Breast epithelium (tissue), 3 donors: Measurements from ENCODE around the gene MAP6.

Experiments used
- POLR2A ChIP-seq: fragments of 450-650 bp; IDR thresholded peaks from one replicate; pipeline ENCODE4 v1.6.1; 2016; ENCODE audit warnings: antibody characterized with exemption, mild to moderate bottlenecking, moderate library complexity
- TF ChIP-seq, protein P1 (sequence below), 3 donors: fragments of 450-650 bp; IDR thresholded peaks; one replicate each; pipeline ENCODE4 v1.5.1; 2016 to 2017; ENCODE audit warnings: antibody characterized with exemption in 3 of 3, mild to moderate bottlenecking in 3 of 3, moderate library complexity in 3 of 3

DNA sequence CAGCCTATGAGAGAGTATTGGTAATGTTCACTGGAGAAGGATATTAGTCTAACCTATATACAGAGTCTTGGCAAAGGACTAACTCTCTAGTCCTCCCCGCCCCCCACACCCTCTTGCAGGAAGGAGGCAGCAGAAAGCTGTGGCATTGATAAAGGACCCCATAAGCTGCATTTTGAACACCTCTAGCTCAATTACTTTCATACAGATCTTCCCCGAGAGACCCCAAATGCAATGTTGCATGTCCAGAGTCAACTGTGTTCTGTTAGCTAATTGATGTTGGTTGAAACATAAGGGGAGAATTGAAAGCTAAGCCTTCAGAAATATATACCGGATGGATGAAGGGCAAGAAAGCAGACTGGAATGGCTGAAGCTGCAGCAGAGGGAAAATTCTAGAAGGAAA, 2.8 kb downstream of the MAP6 start:
- TF ChIP-seq, protein P1, sequence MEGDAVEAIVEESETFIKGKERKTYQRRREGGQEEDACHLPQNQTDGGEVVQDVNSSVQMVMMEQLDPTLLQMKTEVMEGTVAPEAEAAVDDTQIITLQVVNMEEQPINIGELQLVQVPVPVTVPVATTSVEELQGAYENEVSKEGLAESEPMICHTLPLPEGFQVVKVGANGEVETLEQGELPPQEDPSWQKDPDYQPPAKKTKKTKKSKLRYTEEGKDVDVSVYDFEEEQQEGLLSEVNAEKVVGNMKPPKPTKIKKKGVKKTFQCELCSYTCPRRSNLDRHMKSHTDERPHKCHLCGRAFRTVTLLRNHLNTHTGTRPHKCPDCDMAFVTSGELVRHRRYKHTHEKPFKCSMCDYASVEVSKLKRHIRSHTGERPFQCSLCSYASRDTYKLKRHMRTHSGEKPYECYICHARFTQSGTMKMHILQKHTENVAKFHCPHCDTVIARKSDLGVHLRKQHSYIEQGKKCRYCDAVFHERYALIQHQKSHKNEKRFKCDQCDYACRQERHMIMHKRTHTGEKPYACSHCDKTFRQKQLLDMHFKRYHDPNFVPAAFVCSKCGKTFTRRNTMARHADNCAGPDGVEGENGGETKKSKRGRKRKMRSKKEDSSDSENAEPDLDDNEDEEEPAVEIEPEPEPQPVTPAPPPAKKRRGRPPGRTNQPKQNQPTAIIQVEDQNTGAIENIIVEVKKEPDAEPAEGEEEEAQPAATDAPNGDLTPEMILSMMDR (IDR thresholded peaks at IDR 0.05): no peak
- TF ChIP-seq POLR2A: no peak
